Measurements from ENCODE around the gene GRK3.

DNA sequence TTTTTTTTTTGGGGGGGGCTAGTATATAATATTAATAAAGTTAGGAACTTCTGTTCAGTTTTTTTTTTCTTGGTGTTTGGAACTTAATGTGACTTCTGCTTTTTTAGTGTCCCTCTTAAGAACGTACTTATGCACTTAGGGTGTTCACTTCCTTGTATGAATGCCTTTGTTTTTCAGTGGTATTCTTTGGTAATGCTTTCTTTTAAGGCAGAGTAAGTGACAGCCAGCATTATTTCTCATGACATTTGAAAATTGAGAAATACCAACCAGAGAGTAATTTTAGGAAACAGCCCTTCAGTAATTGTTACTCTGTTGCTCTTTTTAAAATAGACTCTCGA lies 2.4 kb downstream of the GRK3 start:
- TF ChIP-seq, protein P1, sequence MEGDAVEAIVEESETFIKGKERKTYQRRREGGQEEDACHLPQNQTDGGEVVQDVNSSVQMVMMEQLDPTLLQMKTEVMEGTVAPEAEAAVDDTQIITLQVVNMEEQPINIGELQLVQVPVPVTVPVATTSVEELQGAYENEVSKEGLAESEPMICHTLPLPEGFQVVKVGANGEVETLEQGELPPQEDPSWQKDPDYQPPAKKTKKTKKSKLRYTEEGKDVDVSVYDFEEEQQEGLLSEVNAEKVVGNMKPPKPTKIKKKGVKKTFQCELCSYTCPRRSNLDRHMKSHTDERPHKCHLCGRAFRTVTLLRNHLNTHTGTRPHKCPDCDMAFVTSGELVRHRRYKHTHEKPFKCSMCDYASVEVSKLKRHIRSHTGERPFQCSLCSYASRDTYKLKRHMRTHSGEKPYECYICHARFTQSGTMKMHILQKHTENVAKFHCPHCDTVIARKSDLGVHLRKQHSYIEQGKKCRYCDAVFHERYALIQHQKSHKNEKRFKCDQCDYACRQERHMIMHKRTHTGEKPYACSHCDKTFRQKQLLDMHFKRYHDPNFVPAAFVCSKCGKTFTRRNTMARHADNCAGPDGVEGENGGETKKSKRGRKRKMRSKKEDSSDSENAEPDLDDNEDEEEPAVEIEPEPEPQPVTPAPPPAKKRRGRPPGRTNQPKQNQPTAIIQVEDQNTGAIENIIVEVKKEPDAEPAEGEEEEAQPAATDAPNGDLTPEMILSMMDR (IDR thresholded peaks at IDR 0.05) = no peak
- TF ChIP-seq POLR2A (IDR thresholded peaks at IDR 0.05) = no peak
